Stimulated activated CD4-positive, alpha-beta T cell treated with anti-CD3 and anti-CD28 coated beads, Interleukin-1b, Interleukin-23, amount 100 ng/mL, for 4 hours (primary cell): ENCODE results near the gene F8A2.
"Not testable (repeated sequence)": the region's sequence is repeated elsewhere in the genome, so short reads cannot be mapped to it uniquely, and the experiment has no call there.

ENCODE experiments used
- DNase-seq, 2 donors: peaks; one replicate each; pipeline ENCODE4 v3.0.0-alpha.2; 2020; ENCODE audit warnings: low read depth in 2 of 2

The F8A2 gene

GRCh38 chrX:155381843-155382528, at the start of gene F8A2:
F8A2 (plus strand) TSS chrX:155382095; CDS start chrX:155382115, 20 bp downstream.
- not testable (repeated sequence) for DNase-seq

GRCh38 chrX:155333544-155334100, 48.3 kb upstream of the F8A2 start:
- no peak for DNase-seq

- no peak for DNase-seq
Measured at GRCh38 chrX:155334486-155335336, 47.2 kb upstream of the F8A2 start, which contains the start of gene CLIC2. CLIC2 (minus strand) TSS chrX:155334614; CDS start chrX:155334427, 187 bp downstream.

- DNase-seq: not testable (repeated sequence)
Measured at GRCh38 chrX:155335337-155335712, 46.6 kb upstream of the F8A2 start.

- DNase-seq: not testable (repeated sequence)
Measured at GRCh38 chrX:155345689-155346088, 36.2 kb upstream of the F8A2 start.

GRCh38 chrX:155349448-155349847, 32.4 kb upstream of the F8A2 start:
- DNase-seq: not testable (repeated sequence)

GRCh38 chrX:155363712-155364111, 18.2 kb upstream of the F8A2 start:
- not testable (repeated sequence) for DNase-seq

GRCh38 chrX:155373777-155374458, 8.0 kb upstream of the F8A2 start:
- not testable (repeated sequence) for DNase-seq

- DNase-seq: not testable (repeated sequence)
Measured at GRCh38 chrX:155379802-155380201, 2.1 kb upstream of the F8A2 start.

GRCh38 chrX:155382529-155382967, 653 bp downstream of the F8A2 start:
- not testable (repeated sequence) for DNase-seq

- DNase-seq: no peak
Measured at GRCh38 chrX:155389634-155390033, 7.7 kb downstream of the F8A2 start.

- DNase-seq: not testable (repeated sequence)
Measured at GRCh38 chrX:155394747-155395276, 12.9 kb downstream of the F8A2 start.

GRCh38 chrX:155406429-155406828, 24.5 kb downstream of the F8A2 start:
- DNase-seq: no peak

- no peak for DNase-seq
Measured at GRCh38 chrX:155417769-155418168, 35.9 kb downstream of the F8A2 start.
